GM21381 (cell line): ENCODE data around the gene MPRIP.

ENCODE experiments used
- ATAC-seq: cut with Tn5 transposase; IDR thresholded peaks from one replicate; pipeline ENCODE4 v1.9.1; 2021; ENCODE audit warnings: mild to moderate bottlenecking, moderate library complexity; ENCODE audit not compliant: unreplicated experiment

Gene MPRIP

DNA sequence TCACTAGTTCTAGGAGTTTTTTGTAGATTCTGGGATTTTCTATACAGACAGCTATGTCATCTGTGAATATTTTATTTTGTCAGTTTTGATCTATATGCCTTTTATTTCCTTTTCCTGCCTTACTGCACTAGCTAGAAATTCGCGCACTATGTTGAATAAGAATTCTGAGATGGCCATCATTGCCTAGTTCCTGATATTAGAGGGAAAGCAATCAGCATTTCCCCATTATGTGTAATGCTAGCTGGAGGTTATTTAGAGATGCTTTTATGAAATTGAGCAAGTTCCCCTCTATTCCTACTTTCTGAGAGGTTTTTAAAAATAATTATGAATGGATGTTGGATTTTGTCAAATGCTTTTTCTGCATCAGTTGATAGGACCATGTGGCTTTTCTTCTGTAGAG lies 23.8 kb downstream of the MPRIP start:
- no peak for ATAC-seq

DNA sequence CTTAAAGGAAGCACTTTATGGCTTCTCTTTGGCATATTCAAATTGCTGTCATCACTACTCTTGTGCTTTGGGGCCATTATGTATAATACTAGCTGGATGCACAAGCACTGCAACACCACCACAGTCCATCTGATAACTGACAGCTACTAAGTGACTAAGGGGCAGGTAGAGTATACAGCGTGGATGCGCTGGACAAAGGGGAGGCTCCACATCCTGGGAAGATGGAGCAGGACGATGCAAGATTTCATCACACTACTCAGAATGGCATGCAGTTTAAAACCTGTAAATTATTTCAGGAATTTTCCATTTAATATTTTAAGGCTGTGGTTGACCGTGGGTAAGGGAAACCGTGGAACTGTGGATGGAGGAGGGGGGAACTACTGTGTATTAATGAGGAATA lies 25.0 kb downstream of the MPRIP start:
- no peak for ATAC-seq

DNA sequence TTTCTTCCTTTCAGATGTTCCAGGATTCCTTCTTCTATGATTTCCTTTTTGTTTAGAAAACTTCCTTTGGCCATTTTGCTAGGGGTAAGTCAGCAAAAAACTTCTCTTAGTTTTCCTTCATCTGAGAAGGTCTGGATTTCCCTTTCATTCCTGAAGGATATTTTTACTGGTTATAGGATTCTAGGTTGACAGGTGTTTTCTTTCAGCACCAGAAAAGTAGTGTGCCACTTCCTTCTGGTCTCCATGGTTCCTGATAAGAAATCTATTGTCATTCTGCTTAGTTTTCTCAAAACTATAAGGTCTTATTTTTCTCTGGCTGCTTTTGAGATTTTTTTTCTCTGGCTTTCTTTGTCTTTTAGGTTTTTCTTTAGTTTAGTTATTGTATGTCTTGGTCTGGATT lies 27.6 kb downstream of the MPRIP start:
- no peak for ATAC-seq

DNA sequence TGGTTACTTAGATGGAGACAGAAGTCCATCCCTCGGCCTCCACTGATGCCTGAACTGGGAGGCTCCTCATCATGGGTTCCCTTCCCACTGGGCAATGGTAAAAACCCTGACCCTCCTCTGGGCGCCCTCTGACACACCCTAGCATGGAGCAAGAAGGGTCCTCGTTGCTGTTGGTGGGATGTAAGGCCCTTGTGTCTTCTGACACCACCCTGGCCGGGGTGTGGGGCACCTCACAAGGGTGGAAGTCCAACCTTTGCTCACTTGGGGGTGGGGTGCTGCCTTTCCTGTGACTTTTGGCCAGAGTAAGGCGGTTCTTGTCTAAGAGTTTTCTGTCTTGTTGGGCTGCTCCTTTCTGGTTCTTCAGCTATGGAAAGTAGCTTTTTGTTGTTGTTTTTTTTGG lies 28.7 kb downstream of the MPRIP start:
- no peak for ATAC-seq

DNA sequence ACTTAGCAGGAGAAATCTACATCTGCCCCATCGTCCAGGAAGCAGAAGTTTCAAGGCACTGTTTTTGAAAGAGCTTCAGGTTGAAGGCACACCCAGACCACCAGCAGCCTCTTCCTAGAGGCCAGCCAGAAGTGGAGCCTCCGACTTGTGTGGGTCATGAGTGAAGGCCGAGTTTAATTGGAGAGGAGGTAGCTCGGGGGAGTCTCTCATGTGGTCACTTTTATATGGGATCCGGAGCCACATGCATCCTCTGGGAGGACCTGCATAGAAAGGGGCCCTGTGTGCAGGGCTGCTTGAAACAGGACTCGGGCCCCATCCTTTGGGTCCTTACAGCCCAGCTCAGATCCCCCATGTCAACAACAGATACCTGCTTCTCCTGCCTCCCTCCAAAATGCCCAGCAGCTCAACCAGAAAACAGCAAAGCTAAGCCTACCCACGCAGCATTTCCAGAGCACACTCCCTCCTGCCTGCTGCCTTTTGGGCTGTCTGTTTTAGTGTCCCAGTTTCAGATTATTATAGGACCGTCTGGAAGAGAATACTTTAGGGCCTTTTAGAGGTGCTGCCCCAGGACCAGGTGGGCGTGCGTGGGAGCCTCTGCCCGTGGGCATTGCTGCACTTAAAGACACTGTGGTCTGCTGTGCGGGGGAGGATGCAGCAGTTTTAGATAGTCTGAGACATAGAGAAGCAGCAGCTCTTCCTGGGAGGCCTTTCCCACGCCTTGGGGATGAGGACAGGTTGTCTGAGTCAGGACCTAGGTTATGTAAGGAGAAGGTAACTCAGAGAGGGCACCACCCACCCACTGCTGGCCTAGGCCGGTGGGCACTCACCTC lies 29.5 kb downstream of the MPRIP start:
- ATAC-seq: no peak

DNA sequence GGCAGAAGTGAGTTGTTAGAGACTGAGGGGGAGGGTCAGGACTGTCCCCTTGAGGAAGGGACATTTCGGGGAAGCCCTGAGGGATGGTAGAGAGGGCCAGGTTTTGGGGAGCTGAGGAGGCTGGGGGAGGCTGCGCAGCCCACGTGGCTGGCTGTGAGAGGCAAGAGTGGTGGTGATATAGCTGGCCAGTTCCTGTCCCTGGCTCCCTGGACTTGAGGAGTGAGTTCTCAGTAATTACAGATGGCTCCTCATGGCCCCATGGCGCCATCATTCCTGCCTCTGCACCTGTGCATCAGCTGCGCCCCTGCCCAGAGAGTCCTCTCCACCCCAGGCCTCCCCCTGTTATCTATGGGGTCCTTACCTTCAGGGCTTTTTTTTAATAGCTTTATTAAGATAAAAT lies 30.3 kb downstream of the MPRIP start:
- ATAC-seq: no peak

DNA sequence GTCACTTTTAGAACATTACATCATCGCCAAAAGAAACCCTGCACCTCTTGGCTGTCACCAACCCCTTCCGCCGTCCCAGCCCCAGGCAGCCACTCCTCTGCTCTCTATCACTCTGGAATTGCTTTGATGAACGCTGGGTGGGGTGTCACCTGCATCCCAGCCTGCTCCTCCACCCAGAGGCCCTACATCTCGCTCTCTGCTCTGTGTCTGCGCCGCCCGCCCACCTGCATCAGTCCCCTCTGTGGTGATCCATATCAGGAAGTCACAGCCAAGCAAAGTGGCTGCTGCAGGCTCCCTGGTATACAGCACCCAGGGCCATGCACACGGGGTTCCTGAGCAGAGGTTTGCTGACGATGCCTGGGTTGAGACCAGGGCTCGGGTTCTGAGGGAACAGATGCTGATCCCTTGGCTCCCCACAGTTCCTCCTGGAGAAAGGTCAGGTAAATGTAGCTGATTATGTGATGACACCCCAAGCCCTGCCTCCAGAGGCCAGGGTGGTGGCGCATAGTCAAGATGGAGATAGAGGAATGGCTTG lies 30.8 kb downstream of the MPRIP start:
- ATAC-seq: no peak

DNA sequence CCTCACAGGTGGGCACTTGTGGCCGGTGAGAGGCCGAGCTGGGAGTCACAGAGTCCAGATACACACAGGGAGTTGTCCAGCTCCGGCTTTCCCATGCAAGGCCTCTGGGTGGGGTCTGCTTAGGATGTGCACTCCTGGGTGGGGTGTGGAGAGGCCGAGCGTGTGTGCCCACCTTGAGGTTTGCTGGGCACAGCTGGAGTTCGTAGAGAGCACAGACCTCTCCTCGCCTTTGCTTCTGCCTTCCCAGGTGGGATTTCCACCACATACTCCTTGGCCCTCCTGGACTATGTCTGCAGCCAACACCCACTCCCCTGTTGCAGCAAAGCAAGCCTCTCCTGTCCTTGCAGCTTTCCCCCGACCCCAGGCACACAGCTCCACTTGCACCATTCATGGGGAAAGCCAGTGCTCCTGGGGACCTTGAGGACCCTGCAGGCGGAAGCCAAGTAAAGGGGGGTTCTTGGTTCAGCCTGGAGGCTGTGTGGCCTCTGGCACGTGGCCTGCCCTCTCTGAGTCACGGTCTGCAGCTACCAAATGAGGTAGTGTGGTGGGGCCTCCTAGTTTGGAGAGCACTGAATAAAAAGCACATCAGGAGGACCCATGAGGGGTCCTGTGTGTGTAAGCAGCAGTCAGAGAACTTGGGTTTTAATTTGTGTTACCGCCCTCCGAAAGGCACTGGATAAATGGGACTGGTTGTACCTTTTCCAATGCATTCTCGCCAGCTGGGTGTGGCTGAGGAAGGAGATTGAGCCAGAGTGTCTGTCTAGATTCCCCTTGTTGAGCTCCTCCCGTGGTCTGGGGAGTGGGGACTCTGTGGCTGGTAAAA lies 31.5 kb downstream of the MPRIP start:
- no peak for ATAC-seq

DNA sequence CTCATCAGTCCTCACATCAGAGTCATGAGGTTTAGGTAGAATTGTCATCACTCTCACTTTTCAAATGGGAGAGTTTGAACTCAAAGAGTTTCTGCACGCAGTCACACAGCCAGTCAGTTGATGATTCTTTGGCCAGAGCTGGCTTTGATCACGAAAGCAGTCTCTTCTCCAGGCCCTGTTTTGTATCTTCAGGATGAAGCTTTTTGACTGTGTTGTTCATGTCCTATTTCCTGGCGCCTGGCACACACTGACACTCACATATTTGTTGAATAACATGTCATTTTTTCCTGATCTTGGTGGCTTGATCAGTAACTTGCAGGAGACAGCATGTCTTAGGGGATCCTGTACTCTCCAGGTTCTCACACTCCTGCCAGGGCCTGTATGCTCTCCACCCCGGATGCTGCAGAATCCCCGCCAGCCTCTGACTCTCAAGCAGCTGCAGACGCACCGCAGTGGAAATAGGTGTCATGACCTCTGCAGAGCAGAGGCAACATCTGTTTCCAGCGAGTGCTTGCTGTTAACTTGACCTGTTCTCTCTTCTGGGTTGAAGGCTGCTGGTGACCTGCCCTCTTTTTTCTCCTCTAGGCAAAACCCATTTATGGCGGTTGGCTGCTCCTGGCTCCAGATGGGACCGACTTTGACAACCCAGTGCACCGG lies 33.0 kb downstream of the MPRIP start:
- ATAC-seq: no peak

DNA sequence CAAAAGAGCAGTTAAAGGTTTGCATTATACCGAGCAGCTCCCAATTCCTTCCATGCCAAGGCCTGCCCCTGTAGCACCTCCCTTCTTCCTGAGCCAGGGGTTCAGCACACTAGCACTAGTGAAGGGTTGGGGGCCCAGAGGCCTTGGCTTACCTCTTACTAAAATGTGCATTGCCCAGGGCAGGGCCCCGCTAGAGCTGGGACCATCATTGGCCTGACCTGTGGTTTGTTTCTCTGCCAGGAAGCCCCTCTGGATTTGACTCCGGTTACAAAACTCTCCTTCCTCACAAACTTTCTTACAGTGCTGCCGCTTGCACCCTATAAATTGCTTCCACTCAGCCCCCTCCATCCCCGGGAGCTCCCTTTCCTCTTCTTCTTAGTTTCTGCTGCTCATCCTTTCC lies 33.8 kb downstream of the MPRIP start:
- no peak for ATAC-seq

DNA sequence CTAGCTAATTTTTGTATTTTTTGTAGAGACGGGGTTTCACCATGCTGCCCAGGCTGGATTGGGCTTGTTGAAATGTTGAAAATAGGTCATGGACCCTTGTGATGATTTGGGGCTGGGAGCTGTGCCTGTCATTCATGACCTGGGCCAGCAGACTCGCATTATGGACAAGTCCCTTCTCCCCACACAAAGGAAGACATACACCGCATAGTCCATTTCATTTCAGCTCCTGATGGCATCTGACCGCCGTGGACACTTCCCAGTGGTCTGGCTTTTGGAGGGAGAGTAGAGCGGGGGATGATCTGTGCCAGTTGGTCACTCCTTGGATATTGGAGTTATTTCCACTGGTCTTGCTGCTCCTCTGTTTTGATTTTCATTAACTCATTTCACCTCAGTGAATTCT lies 34.8 kb downstream of the MPRIP start:
- ATAC-seq: no peak

DNA sequence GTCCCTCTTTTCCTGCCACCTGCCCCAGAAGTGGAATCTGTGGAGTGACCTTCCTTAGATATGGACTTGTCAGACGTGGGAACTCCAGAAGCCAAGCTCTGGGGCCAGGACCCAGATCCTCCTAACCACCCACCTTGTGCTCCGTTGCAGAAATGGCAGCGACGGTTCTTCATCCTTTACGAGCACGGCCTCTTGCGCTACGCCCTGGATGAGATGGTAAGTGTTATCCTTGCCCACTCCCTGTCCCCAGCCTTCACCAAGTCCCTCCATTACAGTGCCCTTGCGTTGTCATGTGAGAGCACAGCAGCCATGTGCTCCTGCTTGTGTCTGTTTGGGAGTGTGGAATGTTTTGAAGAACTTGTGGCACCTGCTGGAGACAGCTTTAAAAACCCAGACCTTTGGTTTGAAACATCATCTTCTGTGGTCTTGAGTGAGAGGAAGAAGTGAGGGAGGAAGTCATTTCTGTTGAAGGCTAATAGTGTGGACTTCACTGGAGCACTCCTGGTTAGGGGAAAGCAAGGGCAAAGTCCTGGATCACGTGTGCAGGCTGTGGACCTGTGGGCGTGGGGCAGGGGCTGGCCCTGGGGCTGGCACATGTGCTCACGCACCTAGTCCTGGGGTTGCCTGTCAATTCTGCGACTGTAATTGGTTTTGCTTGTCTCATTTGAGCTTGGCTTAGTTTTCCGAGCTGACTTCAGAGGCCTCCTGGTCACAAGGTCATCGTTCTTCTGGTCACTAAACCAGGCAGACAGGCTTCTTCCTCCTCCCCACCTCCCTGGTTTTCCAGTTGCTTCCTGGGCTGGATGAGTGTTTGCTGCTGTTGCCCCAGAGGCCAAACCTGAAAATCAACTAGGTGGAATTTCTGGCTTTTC lies 35.8 kb downstream of the MPRIP start:
- ATAC-seq: no peak

DNA sequence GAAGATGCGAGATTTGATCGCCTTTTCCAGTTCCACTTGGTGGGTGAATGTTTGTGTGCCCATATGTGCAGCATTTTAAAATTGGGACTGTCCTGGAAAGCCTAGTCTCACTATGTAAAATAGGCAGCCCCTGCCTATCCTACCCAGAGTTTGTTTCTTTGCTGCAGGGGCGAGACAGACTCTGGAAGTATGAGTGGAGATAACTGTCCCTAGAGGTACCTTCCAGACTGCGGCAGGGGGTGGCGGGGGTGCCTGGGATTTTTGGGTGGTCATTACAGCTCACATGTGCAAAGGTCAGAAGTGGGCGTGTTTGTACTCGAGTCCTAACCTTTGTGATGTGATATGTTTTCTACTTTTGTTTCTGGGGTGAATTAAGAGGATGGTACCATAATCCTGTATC lies 36.6 kb downstream of the MPRIP start:
- ATAC-seq: no peak

DNA sequence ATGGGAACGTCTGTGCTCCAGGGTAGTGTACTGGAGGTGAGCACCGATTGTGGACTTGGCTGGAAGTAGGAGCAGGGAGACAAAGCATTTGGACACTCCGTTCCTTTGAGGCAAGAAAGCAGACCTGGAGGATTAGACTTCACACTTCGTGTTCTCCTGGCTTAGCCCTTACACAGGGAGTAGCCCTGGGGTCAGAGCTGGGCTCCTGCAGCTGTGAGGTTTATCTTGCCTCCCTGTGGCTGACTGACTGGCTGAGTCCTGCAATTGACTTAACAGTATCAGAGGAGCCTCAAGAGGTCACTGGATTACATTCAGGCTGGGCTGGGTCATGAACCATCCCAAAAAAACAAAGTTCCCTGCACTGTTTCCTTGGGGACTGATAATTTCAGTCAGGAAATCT lies 37.1 kb downstream of the MPRIP start:
- no peak for ATAC-seq

DNA sequence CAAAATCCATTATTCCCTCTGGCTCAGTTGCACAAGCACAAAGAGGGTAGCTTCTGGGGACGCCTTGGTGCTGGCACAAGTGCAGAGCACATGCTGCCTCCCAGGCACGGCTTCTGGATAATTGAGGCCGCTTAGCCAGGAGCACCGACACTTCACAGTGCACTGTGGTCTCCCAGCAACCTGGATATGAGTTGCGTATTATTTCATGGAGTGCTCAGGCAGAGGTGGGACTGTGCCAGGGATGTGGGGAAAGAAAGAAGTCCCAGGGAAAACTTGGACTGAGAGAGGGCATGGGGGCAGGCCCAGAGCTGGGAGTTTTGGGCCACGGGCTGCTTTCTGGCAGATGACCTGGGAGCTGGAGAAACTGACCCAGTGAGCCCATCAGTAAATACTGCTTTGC lies 37.5 kb downstream of the MPRIP start:
- ATAC-seq: no peak

DNA sequence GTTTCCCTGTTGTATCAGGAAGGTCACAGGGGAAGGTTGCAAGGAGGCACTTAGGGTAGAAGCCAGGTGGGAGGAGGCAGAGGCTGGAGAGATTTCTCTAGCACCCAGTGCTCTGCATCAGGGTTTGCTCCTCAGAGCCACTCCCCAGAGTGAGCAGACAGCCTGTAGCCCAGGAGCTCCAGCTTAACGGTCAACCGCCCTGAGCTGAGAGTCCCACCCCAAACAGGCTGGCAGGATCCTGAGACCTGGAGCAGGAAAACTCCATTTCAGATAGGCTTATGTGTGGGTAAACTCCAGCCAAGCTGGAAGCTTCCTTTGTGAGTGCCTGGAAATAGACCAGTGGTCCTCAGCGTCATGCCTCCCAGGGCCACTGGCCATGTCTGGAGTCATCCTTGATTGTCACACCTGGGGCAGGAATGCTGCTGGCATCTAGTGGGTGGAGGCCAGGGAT lies 37.9 kb downstream of the MPRIP start:
- no peak for ATAC-seq

DNA sequence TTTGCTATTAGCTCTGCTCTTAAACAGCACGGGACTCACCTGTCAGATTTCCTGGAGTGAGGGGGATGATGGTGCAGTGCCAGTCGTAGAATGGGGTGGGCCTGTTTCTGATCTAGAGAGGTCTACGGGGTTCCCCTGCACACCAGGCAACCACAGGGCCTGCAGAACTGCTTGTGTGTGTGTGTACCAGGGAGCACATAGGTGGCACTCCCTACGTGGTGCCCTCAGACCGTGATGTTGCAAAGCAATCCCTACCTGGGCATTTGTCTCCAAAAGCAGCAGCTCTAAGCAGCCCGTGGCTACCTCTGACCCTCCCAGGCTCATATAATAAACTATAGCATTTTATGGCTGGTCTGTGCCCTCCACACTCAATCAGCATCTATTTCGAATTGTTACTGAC lies 38.5 kb downstream of the MPRIP start:
- no peak for ATAC-seq

DNA sequence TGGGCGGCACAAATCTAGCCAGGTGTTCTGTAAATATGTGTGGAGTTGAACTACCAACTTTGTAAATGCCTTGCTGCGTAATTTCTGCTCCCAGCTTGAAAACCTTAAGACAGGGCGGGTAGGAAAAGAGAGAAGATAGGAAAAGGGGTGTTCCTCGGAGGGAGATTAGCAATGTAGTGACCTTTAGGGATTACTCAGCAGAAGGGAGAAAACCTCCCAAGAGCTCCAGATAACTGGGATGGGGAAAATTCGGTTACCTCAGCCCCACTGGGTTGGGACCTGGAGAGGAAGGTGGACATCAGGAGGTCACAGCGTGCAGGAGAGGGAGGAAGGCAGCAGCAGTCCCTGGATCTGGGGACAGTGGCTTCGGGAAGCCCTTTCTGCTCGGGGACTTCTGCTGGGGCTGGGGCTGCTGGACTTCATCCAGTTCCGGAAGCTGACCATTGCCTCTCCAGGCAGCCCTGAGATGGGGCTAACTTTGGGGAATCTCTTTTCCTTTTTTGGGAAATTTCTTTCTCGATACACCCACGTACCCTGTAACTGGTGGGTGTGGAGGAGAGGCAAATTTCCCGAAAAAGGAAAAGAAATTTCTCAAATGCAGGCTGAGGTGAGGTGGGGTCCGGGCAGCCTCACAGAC lies 39.2 kb downstream of the MPRIP start:
- ATAC-seq: no peak

DNA sequence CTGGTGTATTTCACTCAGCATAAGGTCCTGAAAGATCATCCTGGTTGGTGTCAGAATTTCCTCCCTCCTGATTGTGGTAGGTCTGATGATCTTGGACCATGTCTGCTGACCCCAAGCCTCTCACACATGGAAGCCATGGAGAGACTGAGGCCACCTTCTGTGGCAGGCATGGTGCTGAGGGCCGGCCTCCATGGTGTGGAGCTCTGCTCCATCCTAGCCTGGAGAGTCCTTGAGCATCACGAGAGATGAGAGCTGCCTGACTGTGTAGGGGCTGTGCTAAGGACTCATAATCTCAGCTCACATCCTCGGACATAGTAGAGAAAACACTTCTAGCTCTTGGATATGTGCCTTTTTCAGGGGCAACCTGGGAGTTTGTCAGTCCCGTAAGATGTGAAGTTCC lies 40.6 kb downstream of the MPRIP start:
- ATAC-seq: no peak

DNA sequence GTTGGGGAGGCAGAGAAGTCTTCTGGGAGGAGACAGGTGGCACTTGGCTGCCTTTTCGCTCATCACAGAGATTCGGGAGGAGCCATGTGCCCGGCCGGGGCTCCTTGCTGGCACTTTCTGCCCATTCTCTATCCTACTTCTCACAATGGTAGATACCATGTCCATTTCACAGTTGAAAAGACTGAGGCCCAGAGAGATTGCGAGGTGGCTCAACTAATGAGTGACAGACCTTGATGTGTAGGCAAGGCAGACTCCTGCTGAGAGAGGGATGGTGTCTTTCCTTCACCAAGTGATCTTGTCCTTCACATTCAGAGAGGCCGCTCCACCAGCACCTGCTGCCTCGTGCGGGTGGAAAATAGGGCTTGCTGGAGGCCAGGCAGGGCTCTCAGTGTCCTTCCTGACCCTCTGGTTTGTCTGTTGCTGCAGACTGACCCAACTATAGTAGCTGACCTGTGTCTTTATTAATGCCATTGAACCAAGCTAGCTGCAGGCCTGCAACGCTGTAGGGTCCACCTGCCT lies 42.1 kb downstream of the MPRIP start:
- no peak for ATAC-seq
